ENCODE measurements around the gene BICC1. TPM values are rescaled to one million over a fixed set of nuclear protein-coding genes. Genes with fewer than 3 reads are reported as not detected.
A peak's percentile ranks its signal among the peaks of the same experiment; 100 is the strongest.

BICC1 gene
- total RNA-seq, 2 donors from 2014 or later: 0.27 to 0.40 TPM

DNA sequence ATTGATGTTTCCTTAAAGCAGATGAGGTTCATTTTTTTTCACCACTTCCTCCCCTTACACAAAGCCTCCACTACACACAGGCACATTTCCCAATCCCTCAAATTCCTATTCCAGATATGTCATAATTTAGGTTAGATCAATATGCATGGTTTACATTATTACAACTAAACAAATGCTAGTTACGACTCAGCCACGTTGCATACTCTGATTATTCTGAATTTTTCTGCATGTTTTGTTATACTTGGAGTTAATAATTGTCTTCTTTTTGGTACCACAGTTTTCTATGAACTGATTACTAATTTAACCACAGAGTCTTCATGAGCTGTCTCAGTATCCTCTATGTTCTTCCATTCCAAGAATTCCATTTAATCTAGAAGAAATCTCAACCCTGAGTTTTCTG, 4.4 kb upstream of the BICC1 start:
- no peak overlapping the region for H3K9ac ChIP-seq (ENCODE audit: extremely low read depth, low read length, poor library complexity, severe bottlenecking)
- H3K27me3 ChIP-seq (ENCODE audit: control insufficient read depth, insufficient read depth, low read length, poor library complexity, severe bottlenecking): peaks cover 53% of the 10 kb centered on the region
- H3K27me3 Mint-ChIP-seq (ENCODE audit: insufficient read depth): peaks cover 3% of the 10 kb centered on the region
- no peaks in the 10 kb centered on the region for H3K36me3 ChIP-seq (ENCODE audit: control insufficient read depth, insufficient read depth, low read length)
- DNase-seq: no peak
- no peaks in the 10 kb centered on the region for H3K9me3 Mint-ChIP-seq
- no peaks in the 10 kb centered on the region for H3K4me1 ChIP-seq (ENCODE audit: control insufficient read depth, insufficient read depth, low read length)
- no peak overlapping the region for H3K4me3 ChIP-seq (ENCODE audit: low read length)
- H3K4me3 Mint-ChIP-seq: no peak overlapping the region
- H3K27ac ChIP-seq (ENCODE audit: low read depth, low read length): no peak overlapping the region
- H3K4me1 Mint-ChIP-seq: peaks cover 4% of the 10 kb centered on the region
- WGBS, 2 experiments (ENCODE audit: insufficient coverage in 1 of 2, insufficient read length in 1 of 2): 79 to 94% methylated on average over 2 of the region's 2 CpGs
- H3K36me3 Mint-ChIP-seq (ENCODE audit: low read depth): no peaks in the 10 kb centered on the region
- no peak overlapping the region for H3K27ac Mint-ChIP-seq
- H3K9me3 ChIP-seq (ENCODE audit: control insufficient read depth, low read length): no peaks in the 10 kb centered on the region
- TF ChIP-seq, protein P1, sequence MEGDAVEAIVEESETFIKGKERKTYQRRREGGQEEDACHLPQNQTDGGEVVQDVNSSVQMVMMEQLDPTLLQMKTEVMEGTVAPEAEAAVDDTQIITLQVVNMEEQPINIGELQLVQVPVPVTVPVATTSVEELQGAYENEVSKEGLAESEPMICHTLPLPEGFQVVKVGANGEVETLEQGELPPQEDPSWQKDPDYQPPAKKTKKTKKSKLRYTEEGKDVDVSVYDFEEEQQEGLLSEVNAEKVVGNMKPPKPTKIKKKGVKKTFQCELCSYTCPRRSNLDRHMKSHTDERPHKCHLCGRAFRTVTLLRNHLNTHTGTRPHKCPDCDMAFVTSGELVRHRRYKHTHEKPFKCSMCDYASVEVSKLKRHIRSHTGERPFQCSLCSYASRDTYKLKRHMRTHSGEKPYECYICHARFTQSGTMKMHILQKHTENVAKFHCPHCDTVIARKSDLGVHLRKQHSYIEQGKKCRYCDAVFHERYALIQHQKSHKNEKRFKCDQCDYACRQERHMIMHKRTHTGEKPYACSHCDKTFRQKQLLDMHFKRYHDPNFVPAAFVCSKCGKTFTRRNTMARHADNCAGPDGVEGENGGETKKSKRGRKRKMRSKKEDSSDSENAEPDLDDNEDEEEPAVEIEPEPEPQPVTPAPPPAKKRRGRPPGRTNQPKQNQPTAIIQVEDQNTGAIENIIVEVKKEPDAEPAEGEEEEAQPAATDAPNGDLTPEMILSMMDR (conservative IDR thresholded peaks at IDR 0.05): no peak

DNA sequence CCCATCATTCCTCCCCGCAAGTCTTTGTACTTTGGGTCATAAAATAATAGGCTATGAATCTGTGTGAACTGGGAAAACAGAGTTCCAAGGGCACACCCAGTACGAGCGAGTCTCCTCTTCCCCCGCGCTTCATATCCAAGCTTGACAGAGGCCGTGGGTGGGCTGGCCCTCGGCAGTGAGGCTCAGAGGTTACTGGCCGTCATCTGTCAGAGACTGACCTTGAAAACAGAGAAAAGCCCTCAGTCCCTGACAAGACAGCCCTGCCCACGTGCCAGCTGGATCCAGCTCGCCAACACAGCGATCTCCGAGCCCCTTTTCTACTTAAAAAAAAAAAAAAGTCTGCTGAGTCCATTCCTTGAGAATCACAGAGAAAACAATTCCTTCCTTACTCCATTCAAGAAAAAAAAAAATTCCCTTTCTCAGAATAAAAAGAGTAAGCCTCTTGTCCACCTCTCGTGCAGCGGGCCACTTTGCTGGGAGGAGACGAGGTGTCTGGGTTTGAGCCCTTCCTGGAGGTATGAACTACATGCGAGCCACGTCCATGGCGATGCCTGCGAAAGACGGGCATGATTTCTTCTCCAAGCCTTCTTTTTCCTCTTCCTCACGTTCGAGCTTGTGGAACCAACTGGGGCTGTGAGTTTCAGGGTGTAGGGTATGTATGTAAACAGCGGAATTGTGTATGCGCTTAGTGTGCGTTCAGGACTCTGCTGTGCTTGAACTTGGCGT, 744 bp upstream of the BICC1 start:
- H3K9ac ChIP-seq (ENCODE audit: extremely low read depth, low read length, poor library complexity, severe bottlenecking): no peak overlapping the region
- TF ChIP-seq, protein P1 (conservative IDR thresholded peaks at IDR 0.05): no peak

DNA sequence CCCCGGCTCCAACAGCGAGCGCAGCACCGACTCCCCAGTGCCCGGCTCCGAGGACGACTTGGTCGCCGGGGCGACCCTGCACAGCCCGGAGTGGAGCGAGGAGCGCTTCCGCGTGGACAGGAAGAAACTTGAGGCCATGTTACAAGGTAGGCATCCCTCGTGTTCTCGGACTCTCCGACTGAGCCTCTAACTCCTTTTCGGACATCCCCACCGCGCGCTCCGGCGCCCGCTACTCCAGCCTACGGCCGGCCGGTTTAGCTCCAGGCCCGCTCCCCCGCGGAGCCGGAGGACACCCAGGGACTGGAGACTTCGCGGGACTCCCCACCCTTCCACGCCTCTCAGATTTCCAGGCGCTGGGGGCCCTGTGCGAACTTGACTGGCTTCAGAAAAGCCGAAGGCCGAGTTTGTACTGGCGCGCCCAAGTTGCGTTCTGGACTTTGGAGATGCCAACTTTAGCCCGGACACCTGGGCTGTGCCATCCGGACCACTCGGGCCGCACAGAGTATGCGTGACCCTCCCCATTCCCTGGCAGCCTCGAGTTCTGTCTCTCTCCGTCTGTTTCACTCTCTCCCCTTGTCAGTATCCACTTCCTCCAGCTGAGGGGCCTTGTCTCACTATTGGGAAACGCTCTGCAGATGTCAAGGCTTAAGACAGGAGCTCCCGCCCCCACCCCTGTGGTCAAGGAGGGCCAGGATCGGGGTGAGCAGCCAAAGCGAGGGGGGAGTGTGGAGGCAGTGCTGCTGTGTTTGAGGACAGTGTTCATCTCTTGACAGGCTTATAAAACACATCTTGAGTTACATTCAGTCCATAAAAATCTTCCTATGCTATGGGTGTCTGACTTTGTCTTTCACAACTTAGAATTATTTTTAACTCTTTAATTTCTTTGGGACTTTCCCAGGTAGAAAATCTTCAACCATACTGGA, 777 bp downstream of the BICC1 start:
- no peaks in the 10 kb centered on the region for H3K36me3 ChIP-seq (ENCODE audit: control insufficient read depth, insufficient read depth, low read length)
- no peak overlapping the region for H3K27ac Mint-ChIP-seq
- H3K4me1 Mint-ChIP-seq: peaks cover 10% of the 10 kb centered on the region
- H3K4me1 ChIP-seq (ENCODE audit: control insufficient read depth, insufficient read depth, low read length): no peaks in the 10 kb centered on the region
- H3K27me3 ChIP-seq (ENCODE audit: control insufficient read depth, insufficient read depth, low read length, poor library complexity, severe bottlenecking): peaks cover 66% of the 10 kb centered on the region
- H3K4me3 Mint-ChIP-seq: peak overlapping the region; percentile 55
- H3K4me3 ChIP-seq (ENCODE audit: low read length): peak overlapping the region; percentile 82
- TF ChIP-seq, protein P1 (conservative IDR thresholded peaks at IDR 0.05): no peak
- no peaks in the 10 kb centered on the region for H3K36me3 Mint-ChIP-seq (ENCODE audit: low read depth)
- H3K9me3 ChIP-seq (ENCODE audit: control insufficient read depth, low read length): no peaks in the 10 kb centered on the region
- H3K9me3 Mint-ChIP-seq: no peaks in the 10 kb centered on the region
- H3K9ac ChIP-seq (ENCODE audit: extremely low read depth, low read length, poor library complexity, severe bottlenecking): no peak overlapping the region
- DNase-seq: peak; percentile 71
- H3K27me3 Mint-ChIP-seq (ENCODE audit: insufficient read depth): peaks cover 25% of the 10 kb centered on the region
- H3K27ac ChIP-seq (ENCODE audit: low read depth, low read length): no peak overlapping the region
- 2% methylated on average over 26 to 53 of the region's 53 CpGs for WGBS, 2 experiments (ENCODE audit: insufficient coverage in 1 of 2, insufficient read length in 1 of 2)

More for the DNA sequence above, 744 bp upstream of the BICC1 start:
- H3K9me3 ChIP-seq (ENCODE audit: control insufficient read depth, low read length): no peaks in the 10 kb centered on the region
- Mint-ChIP-seq H3K27ac (no peak overlapping the region), H3K4me1 (peaks cover 10% of the 10 kb centered on the region), H3K4me3 (peak overlapping the region; percentile 55), H3K36me3 (ENCODE audit: low read depth) (no peaks in the 10 kb centered on the region), H3K27me3 (ENCODE audit: insufficient read depth) (peaks cover 25% of the 10 kb centered on the region), H3K9me3 (no peaks in the 10 kb centered on the region)
- H3K4me1 ChIP-seq (ENCODE audit: control insufficient read depth, insufficient read depth, low read length): no peaks in the 10 kb centered on the region
- peak; percentile 53 for DNase-seq
- no peaks in the 10 kb centered on the region for H3K36me3 ChIP-seq (ENCODE audit: control insufficient read depth, insufficient read depth, low read length)
- peaks cover 76% of the 10 kb centered on the region for H3K27me3 ChIP-seq (ENCODE audit: control insufficient read depth, insufficient read depth, low read length, poor library complexity, severe bottlenecking)
- 62 to 68% methylated on average over 17 to 26 of the region's 26 CpGs for WGBS, 2 experiments (ENCODE audit: insufficient coverage in 1 of 2, insufficient read length in 1 of 2)
- H3K4me3 ChIP-seq (ENCODE audit: low read length): peak overlapping the region; percentile 68
- H3K27ac ChIP-seq (ENCODE audit: low read depth, low read length): no peak overlapping the region

Data from endodermal cell (in vitro differentiated cells).